AG08395 (cell line): ENCODE measurements around the gene CSH2.
A peak's percentile ranks its signal among the peaks of the same experiment; 100 is the strongest.

Experiments
- DNase-seq: peaks from one replicate; pipeline ENCODE4 v3.0.0; 2012; ENCODE audit warnings: mixed read lengths, low spot score

Gene CSH2

DNA sequence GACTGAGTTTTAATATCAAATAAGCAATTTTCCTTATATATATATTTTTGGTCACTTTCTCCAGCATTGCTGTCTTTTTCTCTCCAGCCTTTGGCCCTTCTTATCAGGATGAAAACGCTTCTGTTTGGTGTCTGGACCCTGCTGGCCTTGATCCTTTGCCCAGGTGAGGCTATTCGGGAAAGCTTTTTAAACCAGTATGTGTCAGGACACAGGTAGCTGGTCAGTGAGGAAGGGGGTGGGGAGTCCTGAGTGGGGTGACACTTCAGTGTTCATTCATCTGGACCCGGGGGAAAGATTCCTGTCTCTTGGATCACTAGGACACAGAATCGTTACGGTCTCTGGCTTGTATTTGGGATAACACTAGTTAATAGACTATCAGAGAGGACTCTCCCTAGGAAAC is 18.8 kb downstream of the CSH2 start:
- DNase-seq, result no peak

DNA sequence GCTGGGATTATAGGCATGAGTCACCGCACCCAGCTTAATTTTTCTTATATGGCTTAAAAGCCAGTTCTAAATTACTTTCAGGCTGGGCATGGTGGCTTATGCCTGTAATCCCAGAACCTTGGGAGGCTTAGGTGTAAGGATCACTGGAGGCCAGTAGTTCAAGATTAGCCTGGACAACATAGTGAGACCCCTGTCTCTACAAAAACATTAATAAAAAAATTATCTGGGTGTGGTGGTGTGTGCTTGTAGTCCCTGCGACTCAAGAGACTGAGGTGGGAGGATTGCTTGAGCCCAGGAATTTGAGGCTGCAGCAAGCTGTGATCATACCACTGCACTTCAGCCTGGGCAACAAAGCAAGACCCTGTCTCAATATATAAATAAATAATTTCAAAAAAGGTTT is 20.2 kb downstream of the CSH2 start:
- DNase-seq, result no peak

DNA sequence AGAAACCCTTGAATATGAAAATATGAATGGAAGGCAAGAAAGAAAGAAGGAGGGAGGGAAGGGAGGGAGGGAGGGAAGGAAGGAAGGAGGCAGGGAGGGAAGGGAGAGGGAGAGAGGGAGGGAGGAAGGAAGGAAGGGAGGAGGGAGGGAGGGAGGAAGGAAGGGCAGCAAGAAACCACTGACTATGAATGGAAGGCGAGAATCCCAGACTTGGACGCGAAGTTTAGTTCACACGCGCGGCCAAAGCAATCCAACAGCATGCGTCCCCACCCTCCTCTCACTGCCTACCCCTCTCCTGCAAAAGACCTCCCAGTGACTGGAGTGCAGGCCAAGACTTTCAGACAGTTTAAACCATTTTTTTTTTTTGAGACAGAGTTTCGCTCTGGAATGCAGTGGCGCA is 23.1 kb downstream of the CSH2 start:
- no peak for DNase-seq

DNA sequence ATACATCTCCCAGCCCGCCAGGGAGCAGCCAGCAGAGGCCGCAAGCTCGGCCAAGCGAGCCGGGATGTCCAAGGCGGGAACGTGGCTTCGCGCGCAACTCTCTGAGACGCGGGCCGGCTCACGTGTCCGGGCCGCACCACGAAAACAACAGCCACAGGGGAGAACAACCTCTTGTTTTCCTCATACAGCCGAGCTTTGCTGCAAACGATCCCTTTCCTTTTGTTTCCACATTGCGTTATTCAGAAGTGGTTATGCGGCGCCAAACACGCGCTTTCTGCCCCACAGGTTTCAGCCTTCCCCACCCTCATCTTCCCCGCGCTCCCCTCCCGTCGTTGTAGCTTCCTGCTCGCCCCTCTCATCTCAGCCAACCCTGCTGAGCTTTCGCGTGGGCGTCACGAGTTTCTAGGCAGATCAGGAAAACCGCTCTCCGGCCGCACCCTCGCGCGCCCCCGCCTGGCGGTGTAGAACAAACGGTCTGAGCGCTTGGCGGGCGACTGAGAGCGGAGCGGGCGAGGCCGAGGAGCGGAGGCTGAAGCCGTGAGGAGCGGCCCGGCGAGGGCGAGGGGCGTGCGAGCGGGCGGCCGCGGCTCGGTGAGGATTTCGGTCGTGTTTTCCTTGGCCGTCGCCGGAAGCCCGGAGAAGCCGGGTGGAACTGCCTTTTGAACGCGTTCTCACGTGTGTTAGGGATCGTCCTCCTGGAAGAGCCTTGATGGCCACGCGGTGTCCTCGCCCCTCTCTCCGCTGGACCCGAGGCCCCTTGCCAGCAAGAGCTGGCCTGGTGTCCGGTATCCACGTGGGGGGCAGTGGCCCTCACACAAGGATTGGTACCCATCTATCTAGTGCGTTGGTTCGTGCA is 24.4 kb downstream of the CSH2 start:
- peak; percentile 95 for DNase-seq

DNA sequence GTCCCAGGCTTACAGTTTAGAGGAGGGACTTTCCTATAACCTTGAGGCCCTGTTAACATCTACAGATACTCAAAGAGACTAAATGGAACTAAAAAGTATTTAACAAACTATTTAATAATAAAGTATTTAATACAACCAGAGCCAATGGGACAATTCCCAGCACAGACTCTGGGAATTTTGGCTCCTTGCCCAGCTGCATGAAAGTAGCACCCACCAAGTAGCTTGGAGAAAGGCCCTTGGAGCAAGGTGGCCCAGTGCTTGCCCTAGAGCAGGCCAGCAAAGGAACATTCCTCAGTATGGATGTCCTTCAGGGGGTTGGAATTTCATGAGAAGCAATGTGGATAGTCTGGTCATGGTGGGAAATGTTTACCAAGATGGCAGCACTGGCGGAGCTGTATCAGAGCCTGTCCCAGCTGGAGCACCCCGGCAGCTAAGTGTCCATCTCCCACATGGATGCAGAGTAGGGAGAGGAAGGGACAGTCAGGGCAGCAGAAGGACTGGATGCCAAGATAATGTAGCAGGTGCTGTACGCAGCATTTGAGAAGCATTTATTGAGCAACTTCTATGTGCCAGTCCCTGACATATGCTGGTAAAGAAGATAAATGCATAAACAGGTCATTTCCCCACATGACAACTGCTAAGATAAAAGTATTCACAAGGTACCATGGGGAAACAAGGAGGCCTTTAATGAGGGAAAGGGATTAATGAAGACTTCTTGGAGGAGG is 25.8 kb downstream of the CSH2 start:
- no peak for DNase-seq

DNA sequence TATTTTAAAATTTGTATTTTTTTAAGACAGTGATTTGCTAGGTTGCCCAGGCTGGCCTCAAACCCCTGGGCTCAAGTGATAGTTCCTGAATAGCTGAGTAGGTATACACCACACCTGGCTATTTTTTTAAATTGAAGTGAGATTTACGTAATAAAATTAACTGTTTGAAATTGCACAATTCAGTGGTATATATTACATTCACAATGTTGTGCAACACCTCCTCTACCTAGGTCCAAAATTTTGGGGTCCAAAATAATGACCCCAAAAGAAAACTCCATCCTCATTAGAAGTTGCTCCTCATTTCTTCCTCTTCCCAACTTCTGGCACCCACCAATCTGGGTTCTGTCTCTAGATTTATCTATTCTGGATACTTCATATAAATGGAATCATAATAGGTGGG is 28.0 kb downstream of the CSH2 start:
- no peak for DNase-seq

DNA sequence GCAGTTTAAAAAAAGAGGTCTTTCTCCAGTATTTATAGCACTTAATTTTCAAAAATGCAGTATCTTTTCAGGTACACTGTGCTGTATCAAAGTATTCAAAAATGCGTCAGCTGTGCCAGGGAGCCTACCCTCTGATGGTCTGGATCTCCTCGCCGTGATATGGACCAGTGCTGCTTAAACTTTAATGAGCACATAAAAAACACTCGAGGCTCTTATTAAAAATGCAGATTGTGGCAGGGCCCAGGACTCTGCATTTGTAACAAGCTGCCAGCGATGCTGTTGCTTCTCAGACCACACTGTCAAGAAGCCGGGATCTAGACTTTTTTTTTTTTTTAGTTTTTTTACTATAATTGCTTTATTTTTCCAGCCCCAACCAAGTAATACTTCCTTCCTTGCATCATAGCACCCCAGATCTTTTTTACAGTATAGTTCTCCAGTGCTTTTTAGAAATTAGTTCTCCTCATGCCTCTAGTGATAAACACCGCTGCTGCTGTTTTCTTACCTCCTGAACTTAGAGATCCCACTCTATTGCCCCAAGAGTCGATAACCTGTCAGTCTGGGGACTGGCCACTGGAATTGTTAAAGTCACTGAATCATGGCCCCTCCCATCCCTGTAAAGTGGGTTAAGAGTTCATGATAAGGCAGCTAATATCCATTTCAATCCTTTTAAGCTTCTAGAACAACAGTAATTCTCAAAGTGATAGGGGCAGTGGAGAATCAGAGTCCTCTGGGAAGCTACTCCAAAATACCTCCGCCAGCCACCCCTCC is 29.4 kb downstream of the CSH2 start:
- DNase-seq, result no peak

DNA sequence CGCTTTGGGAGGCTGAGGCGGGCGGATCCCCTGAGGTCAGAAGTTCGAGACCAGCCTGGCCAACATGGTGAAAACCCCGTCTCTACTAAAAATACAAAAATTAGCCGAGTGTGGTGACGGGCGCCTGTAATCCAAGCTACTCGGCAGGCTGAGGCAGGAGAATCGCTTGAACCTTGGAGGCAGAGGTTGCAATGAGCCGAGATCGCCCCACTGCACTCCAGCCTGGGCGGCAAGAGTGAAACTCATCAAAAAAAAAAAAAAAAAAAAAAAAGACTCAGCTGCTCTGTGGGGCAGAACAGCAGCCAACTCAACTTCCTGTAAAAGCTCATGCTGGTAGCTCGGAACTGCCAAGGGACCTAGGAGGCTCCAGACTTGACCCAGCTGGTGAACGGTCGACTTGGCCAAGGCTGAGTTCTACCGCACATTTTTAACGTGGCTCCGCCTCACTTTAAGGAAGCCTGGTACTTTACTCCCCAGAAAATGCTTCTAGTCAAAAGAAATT is 30.0 kb downstream of the CSH2 start:
- peak; percentile 64 for DNase-seq

DNA sequence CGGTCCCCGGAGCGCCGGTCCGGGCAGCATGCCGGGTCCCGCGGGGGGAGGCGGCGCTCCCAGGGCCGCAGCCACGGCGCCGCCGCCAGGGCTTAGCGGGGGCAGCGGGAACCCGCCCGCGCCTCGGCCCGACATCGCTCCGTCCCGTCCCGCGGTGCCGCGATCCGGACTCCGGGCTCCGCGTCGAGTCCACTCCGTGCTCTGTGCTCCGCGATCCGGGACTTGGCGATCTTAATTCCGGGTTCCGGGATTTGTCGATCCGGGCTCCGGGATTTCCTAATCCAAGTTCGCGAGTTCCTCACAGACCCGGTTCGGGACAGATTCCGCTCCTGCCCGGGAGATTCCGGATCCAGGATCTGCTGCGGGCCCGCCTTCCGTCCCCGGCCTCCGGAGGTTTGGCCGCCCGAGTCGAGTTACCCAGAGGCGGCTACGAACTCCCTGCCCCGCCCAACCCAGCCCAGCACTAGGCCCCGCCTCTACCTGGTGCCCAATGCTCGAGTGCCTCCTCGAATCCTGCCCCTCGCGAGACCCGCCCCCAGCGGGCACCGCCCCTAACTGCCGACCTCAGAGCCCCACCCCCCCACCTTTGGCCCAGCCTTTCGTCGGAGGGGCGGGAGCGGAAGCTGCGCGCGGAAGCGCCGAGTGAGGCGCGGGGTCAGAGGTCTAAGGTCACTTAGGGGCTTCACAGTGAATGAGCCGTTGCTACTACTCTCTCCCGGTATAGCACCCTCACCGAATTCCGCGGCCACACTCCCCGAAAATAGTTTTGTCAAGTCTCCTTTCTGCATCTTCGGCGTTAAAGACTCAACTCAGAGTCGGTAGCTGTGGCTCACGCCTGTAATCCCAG is 30.7 kb downstream of the CSH2 start, which contains the start of gene SMARCD2:
Gene SMARCD2 (minus strand): TSS at position 146 of the 847 bp plus-strand sequence. CDS start 11 bp downstream, at position 135.
- DNase-seq, result peak; percentile 98

DNA sequence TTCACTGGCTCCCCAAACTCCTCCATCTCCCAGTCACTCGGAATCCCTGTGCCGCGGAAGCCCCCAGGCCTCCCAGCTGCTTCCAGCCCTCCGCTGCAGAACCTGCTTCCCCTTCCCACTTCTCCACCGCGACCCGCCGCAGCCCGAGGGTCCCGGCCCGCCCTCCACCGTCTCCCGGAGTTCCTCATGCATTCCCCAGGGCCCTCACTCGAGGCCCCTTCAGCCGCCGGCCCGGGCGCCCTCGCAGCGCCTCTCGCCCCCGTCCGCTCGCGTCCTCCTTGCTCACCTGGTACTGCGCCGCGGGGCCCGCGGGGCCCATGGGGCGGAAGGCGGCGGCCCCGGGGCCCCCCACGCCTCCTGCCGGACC is 31.3 kb downstream of the CSH2 start:
- no peak for DNase-seq

DNA sequence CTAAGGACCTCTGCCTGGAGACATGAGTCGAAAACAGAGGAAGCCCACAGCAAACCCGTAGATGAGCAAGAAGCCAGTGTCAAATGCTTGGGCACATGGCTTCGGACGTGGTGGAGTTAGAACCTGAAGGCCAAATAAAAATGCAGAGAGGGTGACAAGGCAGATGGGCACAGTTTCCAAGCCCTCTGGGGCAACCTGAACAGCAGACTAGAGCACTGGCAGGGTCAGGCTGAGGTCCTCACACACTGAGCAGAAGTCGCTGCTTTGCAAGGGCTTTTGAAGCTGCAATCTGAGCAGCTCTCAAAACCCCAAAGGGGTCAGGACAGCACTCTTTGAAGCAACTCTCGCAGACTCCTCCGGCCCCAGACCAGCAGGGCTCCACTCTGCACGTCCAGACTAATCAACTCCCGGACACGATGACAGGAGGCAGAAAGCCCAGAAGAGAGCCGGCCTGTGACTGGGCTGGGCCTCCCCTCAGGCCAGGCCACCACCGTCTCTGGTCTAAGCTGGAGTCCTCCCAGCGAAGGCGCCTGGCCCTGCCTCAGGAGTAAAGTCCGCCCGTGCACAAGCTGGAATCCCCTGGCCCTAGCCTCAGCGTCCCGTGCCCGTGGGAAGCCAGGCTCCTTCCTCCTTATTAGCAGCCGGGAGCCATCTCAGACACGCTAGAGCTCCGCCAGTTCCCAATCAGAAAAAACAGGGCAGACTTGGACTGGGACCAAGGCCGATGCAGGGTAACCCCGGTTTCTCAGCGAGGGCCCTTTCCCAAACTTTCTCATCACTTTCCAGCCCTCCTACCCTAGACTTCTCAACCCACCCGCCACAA is 31.9 kb downstream of the CSH2 start:
- peak; percentile 9 for DNase-seq

DNA sequence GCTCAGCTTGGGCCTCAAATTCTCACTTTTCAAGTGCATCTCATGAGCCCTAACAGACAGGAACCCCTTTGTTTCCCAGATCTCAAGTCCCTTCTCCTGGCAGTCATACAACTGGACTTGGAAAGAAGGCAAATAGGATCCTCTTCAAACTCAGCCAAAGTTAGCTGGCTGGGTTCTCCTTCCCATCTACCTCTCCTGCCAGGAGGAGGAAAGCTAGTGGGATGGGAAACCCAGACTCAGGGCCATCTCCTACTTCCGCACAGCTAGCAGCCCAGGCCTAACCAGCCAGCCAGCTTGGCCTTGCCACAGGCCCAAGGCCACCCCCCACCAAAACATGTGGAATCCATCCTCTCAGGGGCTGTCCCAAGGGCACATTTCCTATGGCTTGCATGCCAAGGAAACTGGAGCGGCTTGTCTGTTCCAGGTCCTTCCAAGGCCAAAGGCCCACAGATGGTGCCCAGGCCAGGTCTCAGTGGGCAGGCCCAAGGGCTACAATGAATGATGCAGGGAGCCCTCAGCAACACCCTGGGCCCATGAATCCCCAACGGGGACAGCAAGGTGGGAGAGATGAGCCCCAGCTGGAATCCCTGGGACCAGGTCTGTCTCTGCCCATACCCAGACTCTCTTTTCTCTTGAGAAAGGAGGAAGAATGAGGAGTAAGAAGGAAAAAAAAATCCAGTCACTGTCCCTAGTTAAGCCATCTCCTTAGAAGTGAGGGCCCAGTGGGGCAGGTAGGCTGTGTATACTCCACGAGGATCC is 32.7 kb downstream of the CSH2 start:
- no peak for DNase-seq

DNA sequence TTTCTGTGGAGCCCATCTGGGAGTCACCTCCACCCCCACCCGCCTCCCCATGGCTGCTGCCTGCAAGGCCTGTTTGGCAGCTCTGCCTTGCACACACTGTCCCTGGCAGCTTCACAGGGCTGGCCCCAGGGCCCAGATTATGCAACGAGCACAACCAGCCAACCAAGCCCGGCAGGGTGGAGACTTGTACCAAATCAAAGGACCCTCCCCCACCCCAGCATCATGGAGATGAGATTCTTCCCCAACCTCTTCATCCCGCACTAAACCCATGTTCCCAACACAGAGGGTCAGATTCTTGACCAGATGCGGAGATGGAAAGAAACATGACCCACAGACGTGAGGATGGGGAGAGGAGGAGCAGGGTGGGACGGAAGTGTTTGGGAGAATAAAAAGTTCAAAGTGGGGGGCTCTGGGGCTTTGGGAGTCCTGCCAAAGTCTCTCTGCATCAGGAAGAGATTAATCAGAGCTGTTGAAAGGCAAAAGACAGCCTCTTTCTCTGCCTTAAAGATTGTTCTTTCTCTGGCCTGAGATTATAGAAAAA is 34.8 kb downstream of the CSH2 start:
- peak; percentile 70 for DNase-seq

DNA sequence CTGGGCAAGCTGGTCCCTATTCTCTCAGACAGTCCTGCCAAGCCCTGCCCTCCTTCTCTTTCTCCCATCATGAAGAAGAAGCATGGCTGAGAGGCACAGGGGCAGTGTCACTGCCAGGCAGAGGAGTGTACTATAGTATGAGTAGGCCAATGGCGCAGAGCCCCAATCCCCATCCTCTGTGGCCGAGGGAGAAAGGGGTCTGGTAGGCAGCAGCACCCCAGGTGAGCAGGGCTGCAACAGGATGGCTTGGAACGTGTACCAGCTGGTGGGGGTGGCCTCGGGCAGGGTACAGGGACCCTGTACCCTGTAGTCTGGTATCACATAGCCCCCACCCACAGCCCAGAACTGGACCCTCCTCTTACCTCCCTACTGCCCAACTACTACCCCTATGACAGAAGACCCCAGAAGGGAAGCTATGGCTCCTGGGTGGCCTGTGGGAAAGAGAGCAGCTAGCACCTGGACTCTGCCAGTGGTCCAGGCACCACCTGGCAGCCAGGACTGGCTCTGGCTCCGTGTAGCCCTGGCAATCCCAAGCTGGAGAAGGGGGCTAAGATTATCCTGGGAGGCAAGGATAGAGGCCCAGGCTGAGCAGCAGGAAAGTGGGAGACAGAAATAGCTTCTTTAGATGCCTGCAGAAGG is 35.4 kb downstream of the CSH2 start:
- no peak for DNase-seq

DNA sequence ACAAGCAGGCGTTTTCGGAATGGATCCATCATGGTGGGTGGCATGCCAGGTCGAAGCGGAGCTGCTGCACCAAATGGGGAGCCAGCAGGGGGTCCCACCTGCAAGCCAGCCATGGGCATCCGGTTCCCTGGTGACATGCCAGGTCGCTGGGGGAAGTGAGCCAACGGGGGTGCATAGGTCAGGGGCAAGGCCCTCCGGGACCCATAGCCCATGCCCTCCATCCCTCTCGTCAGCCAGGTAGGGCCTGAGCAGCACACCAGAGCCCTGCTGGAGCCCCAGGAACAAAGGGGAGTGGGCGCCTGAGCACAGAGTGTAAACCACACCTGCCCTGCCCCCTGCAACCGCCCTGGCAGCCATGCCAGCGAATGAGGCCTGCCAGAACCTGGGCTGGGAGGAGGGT is 36.0 kb downstream of the CSH2 start:
- DNase-seq, result no peak

DNA sequence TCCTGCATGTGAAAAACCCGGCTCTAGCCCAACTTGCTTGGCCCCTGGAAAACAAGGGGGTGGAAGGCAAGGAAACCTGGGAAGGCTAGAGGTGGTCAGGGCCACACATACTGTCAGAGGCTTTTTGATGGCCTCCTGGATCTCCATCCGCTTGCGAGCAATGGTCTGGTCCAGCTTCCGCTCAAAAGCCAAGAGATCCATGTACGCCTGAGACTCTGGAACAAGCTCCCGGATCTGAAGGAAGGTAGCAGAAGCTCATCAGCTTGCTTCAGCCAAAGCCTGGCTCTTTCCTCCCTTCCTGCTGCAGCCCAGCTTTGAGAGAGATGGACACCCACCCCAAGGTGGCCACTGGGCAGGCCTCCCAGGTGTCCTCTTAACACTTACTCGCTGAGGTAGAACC is 36.7 kb downstream of the CSH2 start:
- DNase-seq, result no peak

DNA sequence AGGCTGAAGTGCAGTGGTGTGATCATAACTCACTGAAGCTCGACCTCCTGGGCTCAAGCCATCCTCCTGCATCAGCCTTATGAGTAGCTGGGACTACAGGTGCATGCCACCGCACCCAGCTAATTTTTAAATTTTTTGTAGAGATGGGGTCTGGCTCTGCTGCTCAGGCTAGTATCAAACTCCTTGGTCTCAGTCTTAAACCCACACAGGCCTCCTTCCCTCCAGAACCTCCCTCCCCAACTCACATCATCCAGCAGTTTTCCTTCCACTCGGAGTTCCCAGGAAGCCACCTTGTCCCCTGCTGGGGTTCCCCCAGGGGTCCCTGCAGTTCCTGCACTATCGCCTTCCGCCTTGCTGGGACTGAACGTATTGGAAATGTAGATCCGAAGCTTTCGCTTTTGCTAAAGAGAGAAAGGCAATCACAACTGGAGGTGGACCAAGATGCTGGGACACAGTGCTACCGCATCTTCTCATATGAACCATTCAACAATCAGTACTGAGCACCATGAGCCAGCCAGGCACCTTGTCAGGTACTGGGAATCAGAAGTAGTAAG is 38.2 kb downstream of the CSH2 start:
- DNase-seq, result no peak

DNA sequence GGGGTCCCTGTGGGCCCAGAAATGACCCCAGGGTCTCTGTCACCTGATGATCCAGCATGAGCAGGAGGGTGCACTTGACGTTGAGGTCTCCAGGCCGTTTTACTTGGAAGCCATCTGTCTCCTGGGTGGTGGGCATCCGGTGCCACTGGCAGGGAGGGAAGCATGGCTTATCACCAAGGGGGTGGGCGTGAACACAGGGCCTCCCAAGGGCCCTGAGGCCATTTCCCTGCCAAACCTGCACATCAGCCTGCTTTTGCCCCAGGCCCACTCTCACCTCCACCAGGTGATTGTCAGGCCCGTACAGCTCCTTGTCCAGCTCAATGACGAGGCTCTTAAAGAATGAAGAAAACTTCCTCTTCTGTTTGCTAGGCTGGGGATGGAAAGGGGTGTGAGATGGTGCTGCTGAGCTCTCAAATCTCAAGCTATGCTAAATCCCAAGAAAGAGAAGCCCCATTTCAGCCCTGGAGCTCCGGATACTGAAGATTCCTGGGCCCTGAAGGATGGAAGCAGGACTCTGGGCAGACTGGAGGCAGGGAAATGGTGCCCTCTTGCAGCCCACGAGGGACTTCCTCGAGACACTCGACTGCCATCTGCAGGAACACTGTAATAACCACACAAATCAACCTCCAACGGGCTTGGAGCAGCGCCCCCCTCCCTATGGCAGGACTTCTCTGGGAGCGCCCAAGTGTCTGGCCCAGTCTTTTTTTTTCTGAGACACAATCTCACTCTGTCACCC is 38.9 kb downstream of the CSH2 start:
- DNase-seq, result peak; percentile 77
